Muscle of leg (tissue), 11 donors: ENCODE measurements around the gene HOXB5. TPM values are rescaled to one million over a fixed set of nuclear protein-coding genes. Genes with fewer than 3 reads are reported as not detected.

Experiments
- DNase-seq: peaks from one replicate; pipeline ENCODE4 v3.0.0; 2013
- H3K27ac ChIP-seq: one replicate; pipeline ENCODE4 v1.5.1; 2013; ENCODE audit warnings: mild to moderate bottlenecking, low read length, control low read depth
- H3K27me3 ChIP-seq: one replicate; pipeline ENCODE4 v1.6.1; 2013; ENCODE audit warnings: low read length; ENCODE audit not compliant: control insufficient read depth, insufficient read depth
- H3K36me3 ChIP-seq: one replicate; pipeline ENCODE4 v1.6.1; 2013; ENCODE audit warnings: low read length; ENCODE audit not compliant: control insufficient read depth, insufficient read depth
- H3K4me1 ChIP-seq: one replicate; pipeline ENCODE4 v1.6.1; 2013; ENCODE audit warnings: low read length; ENCODE audit not compliant: control insufficient read depth, insufficient read depth
- H3K4me3 ChIP-seq: one replicate; pipeline ENCODE4 v1.5.1; 2013; ENCODE audit warnings: low read length, control low read depth
- H3K9me3 ChIP-seq: replicated peaks from 2 replicates; pipeline ENCODE4 v1.6.1; 2013; ENCODE audit warnings: low read depth, low read length; ENCODE audit not compliant: control insufficient read depth
- WGBS: methylation state at CpG from one replicate; pipeline ENCODE4 v1.1.5; 2013; ENCODE audit warnings: missing lambda C conversion rate; ENCODE audit not compliant: insufficient coverage; 5-methylcytosine and 5-hydroxymethylcytosine counted together
- polyA plus RNA-seq, 8 donors: library from polyadenylated mRNA; unstranded; fragments of 120-200 nt; gene quantifications; one replicate each; pipeline versions ENCODE4 v1.2.1 to v1.2.3, GENCODE V29; 2013; ENCODE audit warnings: inconsistent platforms in 1 of 8, low replicate concordance in 1 of 8; ENCODE audit not compliant: insufficient read length in 8 of 8, insufficient read depth in 1 of 8
- total RNA-seq: library from RNA; stranded (reverse); fragments of 120-200 nt; gene quantifications from one replicate; pipeline ENCODE4 v1.2.4, GENCODE V29; 2013

Gene HOXB5
- total and polyA plus RNA-seq, 9 donors: 0.13 to 2.7 (median 0.54) TPM

DNA sequence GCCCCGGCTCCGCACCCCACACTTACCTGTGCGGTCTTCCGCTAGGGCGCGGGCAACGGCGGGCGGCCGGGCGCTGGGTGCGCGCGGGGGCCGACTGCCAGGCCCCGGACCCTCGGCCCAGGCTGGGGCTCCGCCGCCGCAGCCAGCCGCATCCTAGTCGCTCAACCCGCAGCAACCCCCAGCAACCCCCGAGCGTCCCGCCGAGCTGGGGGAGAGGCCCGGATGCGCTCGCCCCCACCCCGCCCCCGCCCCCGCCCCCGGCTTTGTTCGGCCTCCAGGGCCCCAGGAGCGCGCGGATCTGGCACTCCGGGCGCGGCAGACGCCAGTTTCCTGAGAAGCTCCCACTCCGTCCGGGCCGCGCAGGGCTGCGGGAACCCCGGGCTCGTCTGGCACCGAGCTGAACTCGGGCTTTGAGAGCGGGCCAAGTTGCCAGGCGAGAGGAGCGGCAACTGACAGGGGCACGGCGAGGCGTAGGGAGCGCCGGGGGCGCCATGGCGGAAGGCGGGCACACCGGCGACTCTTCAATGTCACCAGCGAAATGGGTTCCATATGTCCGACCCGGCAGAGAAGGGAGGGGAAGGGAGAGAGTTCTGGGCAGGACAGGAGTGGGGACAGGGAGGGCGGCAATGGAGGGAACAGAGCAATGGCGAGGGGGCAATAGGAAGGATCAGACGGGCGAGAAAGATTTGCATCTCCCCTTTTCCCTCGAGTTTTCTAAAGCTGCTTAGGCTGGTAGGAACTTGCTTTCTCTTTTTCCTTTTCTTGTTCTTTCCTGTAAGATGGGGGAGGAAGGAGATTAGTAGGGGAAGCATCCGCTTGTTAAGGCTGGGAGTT, 29.2 kb downstream of the HOXB5 start:
- Histone ChIP-seq H3K36me3 (no peaks in the 10 kb centered on the region), H3K27ac (peak overlapping the region; percentile 38), H3K9me3 (no peaks in the 10 kb centered on the region), H3K27me3 (peaks cover 94% of the 10 kb centered on the region), H3K4me1 (peaks cover 20% of the 10 kb centered on the region), H3K4me3 (peak overlapping the region; percentile 48)
- no peak for DNase-seq
- 7% methylated on average over 56 of the region's 73 CpGs for WGBS

DNA sequence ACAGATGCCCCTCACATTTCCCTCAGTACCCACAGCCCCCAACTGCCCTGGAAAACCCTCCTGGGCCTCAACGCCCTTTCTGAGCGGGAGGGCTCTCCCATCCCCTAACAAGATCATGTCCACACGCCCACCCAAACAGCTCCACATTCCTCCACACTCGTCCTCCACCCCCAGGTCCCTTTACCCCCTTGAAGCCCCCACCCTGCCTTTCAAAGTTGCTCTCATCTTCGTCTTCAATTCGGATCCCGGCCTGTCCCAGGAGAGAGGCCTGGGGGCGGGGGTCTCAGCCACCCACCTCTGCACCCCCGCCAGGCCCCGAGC, 29.8 kb downstream of the HOXB5 start:
- no peak for DNase-seq
- Histone ChIP-seq H3K4me1 (peaks cover 17% of the 10 kb centered on the region), H3K27me3 (peaks cover 94% of the 10 kb centered on the region), H3K36me3 (no peaks in the 10 kb centered on the region), H3K9me3 (no peaks in the 10 kb centered on the region), H3K4me3 (peak overlapping the region; percentile 48), H3K27ac (no peak overlapping the region)
- 8% methylated on average over 9 of the region's 10 CpGs for WGBS

DNA sequence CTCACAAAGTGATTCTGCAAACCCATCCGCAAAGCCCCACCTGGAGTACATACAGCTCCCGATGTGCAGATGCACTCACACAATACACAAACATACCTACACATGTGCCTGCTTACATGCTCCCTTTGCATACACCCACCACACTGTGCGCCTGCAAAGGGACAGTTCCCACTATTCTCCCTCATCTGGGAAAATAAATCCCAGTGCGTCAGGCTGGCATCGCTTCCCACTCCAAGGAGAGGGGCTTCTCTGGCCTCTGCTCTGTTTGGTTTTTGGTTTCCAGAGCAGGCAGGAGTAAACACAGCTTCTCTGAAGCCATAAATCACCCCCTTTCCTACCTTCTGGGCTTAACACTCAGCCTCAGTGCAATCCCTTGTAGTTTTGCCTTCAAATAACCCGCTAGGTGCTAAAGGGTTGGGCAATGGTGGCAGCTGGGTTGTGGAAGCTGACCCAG, 30.2 kb downstream of the HOXB5 start:
- no peak overlapping the region for H3K27ac ChIP-seq
- H3K4me1 ChIP-seq: peaks cover 17% of the 10 kb centered on the region
- no peak for DNase-seq
- H3K27me3 ChIP-seq: peaks cover 94% of the 10 kb centered on the region
- H3K9me3 ChIP-seq: no peaks in the 10 kb centered on the region
- H3K4me3 ChIP-seq: peak overlapping the region; percentile 48
- H3K36me3 ChIP-seq: no peaks in the 10 kb centered on the region
- WGBS: 45% methylated on average over 5 of the region's 6 CpGs

DNA sequence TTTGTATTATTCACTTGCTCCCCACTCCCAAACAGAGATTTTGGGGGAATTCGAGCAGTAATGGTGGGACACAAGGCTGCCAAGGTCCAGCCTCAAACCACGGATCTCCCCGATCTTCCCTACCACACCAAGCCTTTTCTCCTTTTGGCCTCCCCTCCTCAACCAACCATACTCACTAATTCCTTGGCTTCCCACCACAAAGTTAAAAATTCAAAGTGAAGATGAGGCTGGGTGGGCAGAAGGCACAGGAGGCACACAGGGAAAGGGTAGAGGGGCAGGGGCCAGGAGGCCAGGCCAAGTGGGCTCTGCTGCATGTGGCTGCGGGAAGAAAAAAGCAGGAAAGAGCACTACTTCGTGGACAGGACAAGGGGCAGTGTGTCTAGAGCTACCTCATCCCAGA, 30.6 kb downstream of the HOXB5 start:
- peaks cover 17% of the 10 kb centered on the region for H3K4me1 ChIP-seq
- H3K27me3 ChIP-seq: peaks cover 94% of the 10 kb centered on the region
- DNase-seq: no peak

DNA sequence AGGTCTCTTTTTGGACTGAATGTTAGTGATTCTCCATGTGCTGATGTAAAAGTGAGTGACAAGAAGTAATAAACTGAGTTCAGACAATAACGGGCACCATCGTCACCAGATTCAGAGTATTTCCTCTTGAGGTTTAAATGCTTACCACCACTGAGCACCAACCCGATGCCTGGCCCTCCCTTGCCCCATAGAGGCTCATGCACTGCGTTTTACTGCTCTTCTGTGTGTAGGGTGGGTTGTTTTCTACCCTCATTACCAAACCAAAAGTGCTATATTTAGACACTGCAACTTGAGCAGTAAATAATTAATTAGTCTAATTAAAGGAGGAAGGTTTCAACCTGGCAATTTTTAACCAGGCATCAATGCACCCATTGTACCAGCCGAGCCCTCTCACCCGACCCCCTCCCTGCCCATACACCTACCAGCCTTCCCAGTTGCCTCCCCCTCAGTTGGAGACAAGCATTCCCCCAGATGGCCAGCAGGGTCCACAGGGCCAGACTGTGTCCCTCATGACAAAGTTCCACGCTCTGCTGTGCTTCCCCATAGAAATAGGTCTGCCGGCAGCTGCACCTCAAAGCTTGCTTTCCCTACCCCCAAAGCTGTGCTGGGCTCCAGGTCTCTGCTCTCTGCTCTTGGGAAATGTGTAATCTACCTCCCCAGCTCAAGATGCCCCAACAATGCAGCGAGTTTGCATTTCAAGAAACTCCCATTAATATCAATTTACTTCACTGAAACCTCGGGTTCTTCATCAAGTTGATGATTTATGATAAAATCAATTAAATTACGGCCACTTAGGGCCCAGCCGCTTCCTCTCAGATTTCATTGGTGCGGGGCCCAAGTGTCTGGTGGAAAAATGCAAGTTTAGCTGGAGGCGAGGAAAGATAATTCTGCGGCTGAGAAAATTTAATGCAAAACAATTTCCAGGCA, 31.4 kb downstream of the HOXB5 start:
- H3K36me3 ChIP-seq: no peaks in the 10 kb centered on the region
- 44% methylated on average over 7 of the region's 15 CpGs for WGBS

More for the DNA sequence above, 30.6 kb downstream of the HOXB5 start:
- 51% methylated on average over 2 of the region's 5 CpGs for WGBS
- H3K9me3 ChIP-seq: no peaks in the 10 kb centered on the region
- H3K36me3 ChIP-seq: no peaks in the 10 kb centered on the region
- H3K4me3 ChIP-seq: no peak overlapping the region
- no peak overlapping the region for H3K27ac ChIP-seq

DNA sequence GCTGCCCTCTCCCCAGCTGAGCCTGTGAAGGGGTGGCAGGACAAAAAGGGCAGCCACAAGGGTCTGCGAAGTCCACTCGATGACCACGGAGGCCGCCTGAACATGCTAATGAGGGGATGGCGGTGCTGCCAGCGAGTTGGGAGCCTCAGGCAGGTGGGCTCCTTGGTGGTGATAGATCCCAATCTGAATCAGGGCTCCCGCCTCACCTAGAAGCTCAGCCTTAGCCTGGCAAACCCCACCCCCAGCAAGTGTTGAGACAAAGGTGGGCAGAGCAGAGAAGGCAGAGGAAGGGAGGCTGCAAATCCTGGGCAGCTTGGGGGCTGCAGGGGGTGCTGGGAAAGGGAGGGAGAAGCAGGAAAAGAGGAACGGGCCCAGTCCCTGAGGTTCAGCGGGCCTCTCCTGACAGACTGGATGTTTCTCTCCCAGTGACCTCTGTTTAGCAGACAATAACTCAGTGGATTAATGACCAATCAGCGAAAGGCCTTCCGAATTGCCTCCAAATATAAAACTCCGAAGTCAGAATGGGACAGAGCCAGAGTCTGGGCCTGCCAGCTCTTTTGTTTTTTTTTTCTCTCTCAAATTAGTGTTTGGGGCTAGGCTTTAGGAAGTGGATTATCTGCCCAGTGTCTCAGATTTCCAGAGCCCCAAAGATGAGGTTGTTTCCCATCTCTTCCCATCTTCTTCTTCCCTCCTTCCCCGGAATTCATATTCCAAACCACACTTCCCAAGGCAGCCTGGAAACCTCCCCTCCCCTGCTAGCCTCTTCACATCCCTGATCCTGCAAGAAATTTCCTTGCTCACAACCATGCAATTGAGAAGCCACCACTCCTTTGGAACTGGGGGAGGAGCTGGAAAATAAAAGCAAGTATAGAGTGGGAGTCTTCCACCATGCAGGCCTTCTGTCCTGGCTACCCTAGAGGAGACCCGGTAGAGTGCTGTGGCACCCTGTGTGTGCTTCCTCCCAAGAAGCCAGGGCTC, 33.5 kb downstream of the HOXB5 start:
- H3K27me3 ChIP-seq: peaks cover 90% of the 10 kb centered on the region
- no peak for DNase-seq
- WGBS: 39% methylated on average over 4 of the region's 14 CpGs
- no peaks in the 10 kb centered on the region for H3K9me3 ChIP-seq
- no peaks in the 10 kb centered on the region for H3K36me3 ChIP-seq
- no peak overlapping the region for H3K4me3 ChIP-seq
- H3K27ac ChIP-seq: no peak overlapping the region
- peaks cover 18% of the 10 kb centered on the region for H3K4me1 ChIP-seq

More for the DNA sequence above, 31.4 kb downstream of the HOXB5 start:
- Histone ChIP-seq H3K9me3 (no peaks in the 10 kb centered on the region), H3K4me1 (peaks cover 17% of the 10 kb centered on the region), H3K27ac (no peak overlapping the region), H3K4me3 (no peak overlapping the region), H3K27me3 (peaks cover 94% of the 10 kb centered on the region)
- DNase-seq: no peak

DNA sequence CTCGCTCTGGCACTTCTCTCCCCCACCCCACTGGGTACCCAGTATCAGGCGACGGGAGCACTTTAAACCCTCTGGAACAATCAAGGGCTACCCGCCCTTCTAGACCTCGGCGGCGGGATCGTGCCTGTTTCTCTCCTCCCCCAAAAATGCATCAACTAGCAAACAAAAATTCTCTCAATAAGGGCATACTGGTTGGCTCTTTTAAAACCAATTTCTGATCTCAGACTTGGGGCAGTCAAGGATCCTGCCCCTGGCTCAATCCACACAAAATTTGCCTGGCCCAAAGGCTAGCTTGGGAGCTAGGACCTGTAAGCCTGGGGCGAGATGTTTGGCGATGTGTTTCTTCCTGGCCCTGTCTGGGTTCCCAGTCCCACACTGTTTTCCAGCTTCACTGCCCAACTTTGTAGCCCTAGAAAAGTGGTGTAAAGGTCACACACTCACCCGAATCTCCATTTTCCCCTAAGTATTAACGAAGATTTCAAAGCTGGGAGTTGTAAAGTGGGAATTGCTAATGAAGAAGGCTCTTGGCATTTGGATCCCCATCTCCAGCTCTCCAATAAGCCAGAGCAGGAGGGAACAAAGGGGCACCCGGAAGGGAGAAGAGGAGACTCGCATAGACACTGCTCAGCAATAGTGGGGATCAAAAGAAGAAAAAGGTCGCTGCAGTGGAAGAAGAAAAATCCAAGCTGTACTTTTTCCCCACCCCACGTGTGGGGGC, 34.3 kb downstream of the HOXB5 start:
- peaks cover 89% of the 10 kb centered on the region for H3K27me3 ChIP-seq

DNA sequence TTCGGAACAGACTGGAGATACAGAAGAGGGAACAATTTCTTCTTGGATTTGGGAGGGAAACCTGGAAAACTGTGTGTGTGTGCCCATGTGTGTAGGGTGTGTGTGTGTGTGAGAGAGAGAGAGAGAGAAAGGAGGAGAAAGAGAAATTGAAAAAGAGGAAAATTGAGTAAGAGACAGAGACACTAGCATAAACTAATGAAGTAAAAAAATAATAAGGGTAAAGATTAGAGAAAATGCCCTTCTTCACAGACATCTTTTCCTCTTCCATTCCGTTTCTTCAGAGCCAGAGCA, 34.8 kb downstream of the HOXB5 start:
- Histone ChIP-seq H3K27ac (no peak overlapping the region), H3K9me3 (no peaks in the 10 kb centered on the region), H3K4me3 (no peak overlapping the region), H3K27me3 (peaks cover 92% of the 10 kb centered on the region), H3K36me3 (no peaks in the 10 kb centered on the region), H3K4me1 (peaks cover 26% of the 10 kb centered on the region)
- 77% methylated on average over 2 of the region's 2 CpGs for WGBS
- no peak for DNase-seq

More for the DNA sequence above, 34.3 kb downstream of the HOXB5 start:
- Histone ChIP-seq H3K36me3 (no peaks in the 10 kb centered on the region), H3K27ac (no peak overlapping the region), H3K9me3 (no peaks in the 10 kb centered on the region), H3K4me1 (peaks cover 24% of the 10 kb centered on the region), H3K4me3 (no peak overlapping the region)
- no peak for DNase-seq
- WGBS: 53% methylated on average over 8 of the region's 16 CpGs

DNA sequence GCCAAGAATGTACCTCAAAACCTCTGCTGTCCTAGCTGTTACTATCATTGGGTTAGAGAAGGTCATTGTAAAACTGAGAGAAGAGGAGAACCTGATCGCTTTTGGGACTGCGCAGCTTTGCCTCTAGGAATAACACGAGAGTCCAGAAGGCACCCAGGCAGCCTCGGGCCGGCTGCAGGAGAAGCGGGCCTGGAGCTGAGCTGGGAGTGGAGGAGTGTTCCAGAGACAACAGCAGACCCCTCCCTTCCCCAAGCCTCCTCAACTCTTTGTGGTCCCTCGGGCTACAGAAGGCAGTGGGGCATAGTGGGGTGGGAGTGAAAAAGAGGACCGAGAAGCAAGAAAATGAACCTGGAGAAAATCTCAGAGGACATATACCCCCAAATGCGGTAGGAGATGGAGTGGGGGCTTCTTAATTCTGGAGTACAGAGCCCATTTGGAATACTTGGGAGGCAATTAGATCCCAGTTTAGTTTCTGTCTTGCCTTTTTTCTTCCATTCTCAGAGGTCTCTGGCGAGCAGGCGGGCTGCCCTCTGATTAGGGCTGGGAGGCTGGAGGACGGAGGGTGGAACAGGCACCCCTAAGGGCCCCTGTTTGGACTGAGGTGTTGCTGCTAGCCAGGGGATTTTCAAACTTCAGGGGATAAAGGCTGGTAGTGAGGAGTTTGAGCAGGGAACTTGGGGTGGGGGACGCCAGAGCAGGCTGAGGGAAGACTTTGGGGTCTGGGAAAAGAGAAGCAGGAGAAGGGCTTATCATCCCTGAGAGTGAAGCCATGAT, 35.3 kb downstream of the HOXB5 start:
- Histone ChIP-seq H3K4me3 (no peak overlapping the region), H3K9me3 (no peaks in the 10 kb centered on the region), H3K4me1 (peaks cover 23% of the 10 kb centered on the region), H3K36me3 (no peaks in the 10 kb centered on the region), H3K27me3 (peaks cover 87% of the 10 kb centered on the region), H3K27ac (no peak overlapping the region)
- no peak for DNase-seq
- 73% methylated on average over 6 of the region's 13 CpGs for WGBS
